ENCODE measurements around the gene TAS2R38.
"Not testable (repeated sequence)": the region's sequence is repeated elsewhere in the genome, so short reads cannot be mapped to it uniquely, and the experiment has no call there.

TAS2R38 gene

DNA sequence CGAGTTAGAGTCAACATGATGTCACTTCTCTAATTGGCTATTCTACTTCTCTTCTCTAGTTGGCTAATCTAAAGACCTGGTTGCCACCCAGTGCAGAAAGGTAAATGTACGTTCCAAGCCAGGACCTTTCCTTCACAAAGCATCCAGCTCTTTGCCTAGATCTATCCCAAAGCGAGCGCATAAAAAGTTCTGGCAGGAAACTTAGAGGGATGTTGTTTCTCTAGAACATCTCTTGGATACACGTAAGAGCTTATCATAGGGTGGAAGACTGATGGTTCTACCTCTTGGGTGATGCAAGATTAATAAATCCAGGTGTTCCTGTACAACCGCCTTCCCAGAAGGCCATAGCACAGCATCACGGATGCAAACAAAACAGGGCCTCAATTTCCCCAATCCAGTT, at the start of gene TAS2R38:
Gene TAS2R38, minus strand, starts transcription at position 101 of the 400 bp plus-strand sequence. Its CDS starts 84 bp downstream, at position 17.
- DNase-seq (ENCODE audit: low read depth in 2 of 2), result no peak

DNA sequence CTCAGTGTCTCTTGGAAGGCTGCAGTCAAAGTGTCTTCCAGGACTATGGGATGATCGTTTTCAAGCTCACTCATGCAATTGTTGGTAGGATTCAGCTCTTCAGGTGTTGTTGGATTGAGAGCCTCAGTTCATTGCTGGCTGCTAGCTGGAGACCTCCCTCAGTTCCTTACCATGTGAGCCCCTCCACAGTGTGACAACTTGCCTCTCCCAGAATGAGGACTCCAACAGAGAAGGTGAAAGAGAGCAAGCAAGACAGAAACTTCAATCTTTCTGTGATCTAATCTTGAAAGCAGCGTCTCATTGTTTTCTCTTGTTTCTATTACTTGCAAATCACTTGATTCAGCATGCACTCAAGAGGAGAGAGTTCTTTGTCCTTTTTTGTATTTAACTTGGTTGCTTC, 44.6 kb upstream of the TAS2R38 start:
- no peak for DNase-seq (ENCODE audit: low read depth in 2 of 2)

DNA sequence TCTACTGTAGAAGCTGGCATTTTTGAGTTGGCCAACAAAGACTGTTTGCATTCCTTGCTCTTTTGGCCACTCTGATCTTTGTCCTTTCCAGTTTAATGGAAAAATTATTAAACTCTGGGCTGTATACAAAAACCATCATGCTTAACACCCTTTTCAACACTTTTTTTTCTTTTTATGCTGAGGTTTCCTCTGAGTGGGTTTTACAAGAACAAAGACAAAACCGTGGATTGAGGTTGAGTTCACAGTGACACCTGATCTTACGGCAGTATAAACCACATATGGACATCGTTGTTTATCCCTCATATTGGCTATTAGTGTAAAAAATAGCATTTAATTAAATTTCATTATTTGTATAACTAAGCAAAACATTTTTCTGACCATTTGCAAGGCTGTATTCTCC, 43.9 kb upstream of the TAS2R38 start:
- no peak for DNase-seq (ENCODE audit: low read depth in 2 of 2)

DNA sequence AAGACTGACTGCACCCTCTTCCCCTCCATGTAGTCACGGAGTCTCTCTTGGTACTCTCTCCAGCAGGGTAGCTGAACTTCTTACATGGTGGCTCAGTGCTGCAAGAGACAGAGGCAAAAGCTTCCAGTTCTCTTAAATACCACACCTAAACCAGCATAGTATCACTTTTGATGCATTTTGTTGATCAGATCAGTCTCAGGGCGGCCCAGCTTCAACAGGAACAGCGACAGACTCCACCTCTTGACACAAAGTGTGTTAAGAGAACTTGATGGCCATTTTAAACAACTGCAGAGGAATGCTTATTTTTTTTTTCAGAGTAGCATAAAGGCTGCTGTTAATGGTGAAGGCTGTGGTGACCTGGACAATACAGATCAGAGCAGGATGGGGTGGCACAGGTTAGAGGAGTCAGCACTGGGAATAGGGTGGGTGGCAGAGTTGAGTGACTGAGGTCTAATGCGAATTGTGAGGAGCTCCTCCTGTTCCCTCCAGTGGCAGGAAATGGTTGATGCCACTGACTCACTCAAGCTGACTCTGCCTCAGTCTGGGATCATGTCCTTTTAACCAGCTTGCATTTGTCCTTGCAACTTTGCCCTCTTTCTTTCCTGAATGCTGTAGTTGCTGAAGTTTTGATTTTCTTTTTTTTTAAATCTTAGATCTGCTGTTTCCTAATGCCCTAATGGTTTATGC, 39.4 kb upstream of the TAS2R38 start:
- no peak for DNase-seq (ENCODE audit: low read depth in 2 of 2)

DNA sequence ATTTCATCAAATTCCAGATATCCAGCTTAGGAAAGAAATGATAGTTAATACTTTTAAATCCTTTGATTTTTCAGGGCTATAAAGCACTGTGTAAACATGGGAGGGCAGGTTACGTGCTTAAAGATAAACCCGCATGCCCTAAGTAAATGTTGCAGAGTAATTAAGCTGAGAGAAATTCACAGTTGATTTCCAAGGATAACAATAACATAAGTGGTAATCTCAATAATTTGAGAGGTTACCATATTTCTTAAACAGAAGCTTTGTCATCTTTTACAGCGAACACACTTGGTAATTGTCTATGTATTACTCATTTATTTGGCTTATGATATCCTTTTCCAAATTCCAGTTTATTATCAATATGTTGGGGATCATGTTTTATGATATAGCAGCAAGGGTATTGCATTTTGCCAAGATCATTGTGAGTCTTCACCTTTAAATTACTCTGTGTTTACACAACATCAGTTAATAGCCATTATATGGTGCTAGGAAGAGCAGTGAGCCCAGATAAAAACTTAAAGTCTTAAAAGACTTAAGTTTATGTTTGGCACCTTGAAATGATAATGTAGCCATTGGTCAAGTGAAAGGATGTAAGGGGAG, 37.5 kb upstream of the TAS2R38 start:
- no peak for DNase-seq (ENCODE audit: low read depth in 2 of 2)

DNA sequence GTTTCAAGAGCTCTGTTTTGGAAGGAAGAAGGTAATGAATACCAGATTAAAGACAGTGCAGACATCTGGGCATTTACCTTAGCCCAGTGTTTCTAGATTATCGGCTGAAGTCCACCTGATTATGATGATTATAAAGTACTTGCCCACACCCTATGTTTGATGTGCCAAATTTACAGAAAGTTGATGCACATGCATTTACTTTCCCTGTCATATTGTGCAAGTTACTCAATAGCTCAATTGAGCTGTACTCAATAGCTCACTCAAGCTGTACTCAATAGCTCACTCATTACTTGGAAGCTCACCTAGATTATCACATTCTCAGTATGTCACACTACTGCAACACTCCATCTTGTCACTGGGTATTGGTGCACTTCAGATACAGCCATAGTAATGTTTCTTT, 35.6 kb upstream of the TAS2R38 start:
- DNase-seq (ENCODE audit: low read depth in 2 of 2), result no peak

DNA sequence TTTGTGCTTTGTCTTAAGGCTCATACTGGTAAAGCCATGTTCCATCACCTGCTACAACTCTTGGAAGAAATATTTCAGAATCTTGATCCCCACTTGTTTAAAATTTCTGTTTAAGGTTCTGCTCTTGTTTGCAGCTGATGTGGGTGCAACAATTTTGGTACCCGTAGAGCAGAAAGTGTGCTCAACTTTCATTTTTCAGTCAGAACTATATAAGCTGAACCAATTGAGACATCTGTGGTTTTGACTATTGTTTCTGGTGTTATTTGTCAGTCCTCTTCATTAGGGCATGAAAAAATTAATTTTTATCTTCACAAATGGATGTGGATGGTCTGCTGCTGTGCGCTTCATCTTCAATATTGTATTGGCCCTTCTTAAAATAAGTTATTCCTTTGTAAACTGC, 33.0 kb upstream of the TAS2R38 start:
- no peak for DNase-seq (ENCODE audit: low read depth in 2 of 2)

DNA sequence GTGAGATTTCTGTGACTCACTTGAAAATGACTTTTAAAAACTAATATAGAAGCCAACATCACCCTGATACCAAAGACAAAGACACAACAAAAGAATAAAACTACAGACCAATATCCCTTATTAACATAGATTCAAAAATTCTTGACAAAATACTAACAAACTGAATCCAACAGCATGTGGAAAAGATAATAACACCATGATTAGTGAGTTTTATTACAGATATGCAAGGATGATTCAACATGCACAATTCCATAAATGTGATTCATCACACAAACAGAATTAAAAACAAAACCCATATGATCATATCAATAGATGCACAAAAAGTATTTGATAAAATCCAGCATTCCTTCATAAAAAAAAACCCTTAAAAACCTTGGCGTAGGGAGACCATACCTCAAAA, 28.6 kb upstream of the TAS2R38 start:
- DNase-seq (ENCODE audit: low read depth in 2 of 2), result no peak

DNA sequence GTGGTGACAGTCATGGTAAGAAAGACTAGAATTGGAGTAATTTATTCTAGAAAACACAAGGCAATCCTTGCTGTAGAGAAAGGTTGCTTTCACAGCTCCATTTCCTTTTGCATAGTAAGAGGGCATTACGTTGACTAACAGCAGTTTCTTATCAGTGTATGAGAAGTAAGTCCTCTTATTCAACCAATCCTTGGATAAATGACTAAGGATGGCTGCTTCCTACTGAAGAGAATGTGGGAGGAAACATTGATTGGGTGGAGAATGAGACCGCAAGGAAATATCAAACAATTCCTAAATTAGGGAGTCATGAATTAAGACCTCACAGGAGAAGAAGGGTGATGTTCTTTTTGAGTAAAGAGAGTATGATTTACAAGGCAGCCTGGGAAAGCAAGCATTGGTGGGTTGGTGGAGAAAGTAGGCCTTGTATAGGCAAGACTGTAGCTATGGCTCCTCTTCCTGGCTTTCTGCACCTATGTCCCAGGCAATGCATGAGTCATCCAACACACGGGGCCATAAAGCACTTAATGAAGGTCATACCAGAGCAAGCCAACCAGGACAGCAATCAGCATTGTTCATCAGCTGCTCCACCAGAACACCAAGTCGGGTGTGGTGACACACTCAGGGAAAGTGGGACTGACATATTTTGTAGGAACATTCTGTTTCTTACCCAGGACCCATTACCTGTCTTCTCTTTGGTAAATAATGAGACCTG, 27.7 kb upstream of the TAS2R38 start:
- no peak for DNase-seq (ENCODE audit: low read depth in 2 of 2)

DNA sequence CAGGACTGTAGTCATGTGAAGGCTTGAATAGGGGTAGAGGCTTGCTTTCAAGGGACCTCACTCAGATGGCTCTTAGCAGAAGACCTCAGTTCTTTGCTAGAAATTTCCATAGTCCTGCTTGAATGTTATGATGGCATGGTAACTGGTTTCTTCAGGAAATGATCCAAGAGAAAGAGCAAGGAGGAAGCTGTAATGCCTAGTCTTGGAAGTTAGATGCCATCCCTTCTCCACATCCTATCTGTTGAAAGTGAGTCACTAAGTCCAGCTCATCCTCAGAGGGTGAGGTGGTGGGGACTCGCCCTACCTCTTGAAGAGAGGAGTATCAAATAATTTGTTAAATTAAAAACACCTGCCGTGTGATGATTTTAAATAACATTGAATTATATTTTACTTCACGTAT, 26.7 kb upstream of the TAS2R38 start:
- no peak for DNase-seq (ENCODE audit: low read depth in 2 of 2)

DNA sequence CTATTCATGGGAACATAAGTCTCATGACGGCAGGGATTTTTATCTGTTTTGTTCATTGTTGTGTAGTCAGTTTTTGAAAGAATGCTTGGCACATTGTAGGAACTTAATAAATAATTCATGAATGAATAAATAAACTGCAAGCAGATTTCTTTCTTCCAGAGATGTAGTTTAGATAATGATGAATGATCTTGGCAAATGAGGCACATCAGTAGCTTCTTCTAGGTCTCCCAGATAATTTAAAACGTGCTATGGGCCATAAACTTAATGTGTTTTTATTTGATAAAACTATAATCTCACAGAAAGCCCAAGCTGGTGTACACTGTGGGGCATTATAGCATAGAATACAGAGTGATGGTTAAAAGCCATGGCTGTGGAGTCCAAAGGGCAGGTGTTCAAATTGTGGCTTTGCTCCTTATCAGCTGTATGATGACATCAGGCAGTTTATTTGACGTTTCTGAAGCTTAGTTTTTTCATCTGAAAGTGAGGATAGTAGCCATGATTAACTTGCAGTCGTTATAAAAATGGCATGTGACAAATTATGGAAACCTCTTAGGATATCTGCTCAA, 25.6 kb upstream of the TAS2R38 start:
- no peak for DNase-seq (ENCODE audit: low read depth in 2 of 2)

DNA sequence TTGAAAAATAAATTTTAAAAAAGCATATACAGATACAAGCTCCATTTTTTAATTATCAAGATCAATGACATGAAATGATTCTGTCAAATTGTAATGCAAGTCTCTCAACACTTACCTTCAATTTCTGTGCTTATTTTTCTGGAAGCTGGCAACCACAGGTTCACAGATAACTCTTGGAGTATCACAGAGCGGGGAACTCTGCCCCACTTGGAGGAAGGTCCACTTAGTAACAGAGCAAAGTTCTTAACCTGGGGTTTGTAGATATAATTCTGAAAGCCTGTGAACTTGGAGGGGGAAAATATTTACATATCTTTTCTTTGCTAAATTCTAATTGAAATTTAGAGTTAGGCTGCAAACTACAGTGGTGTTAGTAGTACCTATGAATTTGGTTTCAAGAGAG, 19.8 kb upstream of the TAS2R38 start:
- no peak for DNase-seq (ENCODE audit: low read depth in 2 of 2)

DNA sequence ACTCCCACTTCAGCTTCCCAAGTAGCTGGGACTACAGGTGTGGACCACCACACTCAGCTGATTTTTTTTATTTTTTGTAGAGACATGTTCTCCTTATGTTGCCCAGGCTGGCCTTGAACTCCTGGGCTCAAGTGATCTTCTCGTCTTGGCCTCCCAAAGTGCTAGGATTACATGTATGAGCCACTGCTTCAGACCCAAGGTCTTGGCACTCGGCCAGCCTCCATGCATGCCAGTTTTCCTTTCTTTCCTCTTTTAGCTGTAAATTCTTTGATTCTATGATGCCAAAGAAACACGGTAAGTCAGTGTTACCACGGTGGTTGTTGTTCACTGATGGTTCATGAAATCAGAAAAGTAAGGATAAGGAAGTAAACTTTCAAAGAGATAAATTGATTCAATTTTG, 19.1 kb upstream of the TAS2R38 start:
- DNase-seq (ENCODE audit: low read depth in 2 of 2), result no peak

DNA sequence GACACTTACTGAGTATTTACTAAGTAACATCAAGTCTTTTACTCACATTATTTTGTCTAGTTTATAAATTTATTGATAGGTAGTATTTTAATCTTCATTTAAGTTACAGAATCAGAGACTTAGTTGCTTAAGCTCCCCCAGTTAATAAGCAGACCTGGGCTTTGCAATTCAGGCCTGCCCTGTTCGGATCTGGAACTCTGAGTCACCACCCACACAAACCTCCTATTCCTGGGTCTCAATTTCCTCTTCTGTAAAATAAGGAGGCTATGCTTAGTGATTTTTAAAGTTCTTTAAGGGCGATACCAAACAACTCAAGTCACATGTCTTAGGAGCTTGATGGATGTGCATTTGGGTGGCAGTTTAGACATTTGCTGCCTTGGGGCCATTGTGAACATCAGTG, 18.6 kb upstream of the TAS2R38 start:
- no peak for DNase-seq (ENCODE audit: low read depth in 2 of 2)

DNA sequence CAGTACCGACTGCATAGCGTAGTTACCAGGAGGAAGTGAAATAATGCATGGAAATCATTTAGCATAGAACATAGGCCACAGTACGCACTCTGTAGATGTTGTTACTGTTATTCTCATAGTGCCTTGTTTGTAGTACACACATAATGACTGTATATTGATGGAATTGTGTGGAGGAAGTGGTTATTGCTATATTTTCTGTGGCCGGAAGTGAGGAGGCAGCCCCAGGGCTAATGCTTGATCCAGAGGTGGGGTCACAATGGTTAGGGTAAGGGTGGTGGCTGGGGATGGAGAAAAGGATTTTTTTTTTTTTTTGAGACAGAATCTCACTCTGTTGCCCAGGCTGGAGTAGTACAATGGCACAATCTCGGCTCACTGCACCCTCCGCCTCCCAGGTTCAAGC, 17.6 kb upstream of the TAS2R38 start:
- no peak for DNase-seq (ENCODE audit: low read depth in 2 of 2)

DNA sequence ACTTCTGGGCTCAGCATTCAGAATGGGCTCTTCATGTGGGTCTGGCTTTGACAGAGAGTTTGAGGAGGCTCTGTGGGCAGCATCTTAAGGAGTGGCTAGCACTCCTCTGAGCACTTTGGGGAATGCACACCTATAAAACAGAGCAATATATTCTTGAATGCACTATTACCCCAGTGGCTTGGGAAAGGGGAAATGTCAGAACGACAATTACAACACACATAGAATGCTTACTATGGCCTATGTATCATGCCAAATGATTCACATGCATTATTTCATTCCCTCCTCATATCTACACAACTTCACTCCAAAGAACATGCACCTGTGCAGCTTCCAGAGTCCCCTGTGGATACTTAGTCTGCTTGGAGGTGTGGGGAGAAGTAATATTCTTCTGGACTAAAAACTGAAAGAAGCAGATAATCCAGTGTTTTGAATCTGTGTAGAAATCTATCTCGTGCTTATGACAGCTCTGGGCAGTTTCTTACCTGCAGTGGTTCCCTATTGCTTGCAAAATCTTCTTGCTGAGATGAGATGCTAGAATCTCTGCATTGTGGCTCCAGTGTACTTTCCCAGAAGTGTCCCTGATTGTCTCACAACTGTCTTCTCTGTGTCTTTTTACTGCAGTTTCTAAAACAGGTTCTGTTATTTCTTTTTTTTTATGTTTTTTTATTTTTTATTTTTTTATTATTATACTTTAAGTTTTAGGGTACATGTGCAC, 16.6 kb upstream of the TAS2R38 start:
- DNase-seq (ENCODE audit: low read depth in 2 of 2), result no peak

DNA sequence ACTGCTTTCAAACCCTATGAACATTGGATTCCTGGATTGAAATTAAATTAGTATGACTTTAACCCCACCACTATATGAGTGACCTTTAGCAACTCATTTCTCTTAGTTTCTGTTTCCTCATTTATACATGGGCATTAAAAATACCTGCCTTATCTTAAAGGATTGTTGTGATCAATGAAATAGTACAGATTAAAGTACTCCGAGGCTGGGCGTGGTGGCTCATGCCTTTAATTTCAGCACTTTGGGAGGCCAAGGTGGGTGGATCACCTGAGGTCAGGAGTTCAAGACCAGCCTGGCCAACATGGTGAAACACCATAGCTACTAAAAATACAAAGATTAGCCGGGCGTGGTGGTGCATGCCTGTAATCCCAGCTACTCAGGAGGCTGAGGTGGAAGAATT, 14.2 kb upstream of the TAS2R38 start:
- DNase-seq (ENCODE audit: low read depth in 2 of 2), result not testable (repeated sequence)

DNA sequence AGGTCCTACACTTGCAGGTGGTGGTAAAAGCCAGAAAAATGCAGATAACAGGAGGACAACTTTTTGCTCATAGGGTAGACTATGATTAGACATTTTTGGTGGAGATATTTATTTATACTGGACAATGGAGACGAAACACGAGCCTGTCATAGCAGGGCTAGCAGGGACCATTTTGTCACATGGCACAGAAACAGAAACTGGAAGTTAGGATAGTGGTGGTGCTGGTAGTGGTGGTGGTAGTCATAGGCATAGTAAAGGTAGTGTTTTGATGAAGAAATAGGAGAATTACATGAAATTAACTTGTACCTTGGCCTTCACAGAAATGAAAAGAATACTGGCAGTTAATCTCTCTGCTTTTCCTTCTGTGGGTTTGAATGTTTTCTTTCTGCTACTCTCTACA, 13.3 kb upstream of the TAS2R38 start:
- DNase-seq (ENCODE audit: low read depth in 2 of 2), result no peak

DNA sequence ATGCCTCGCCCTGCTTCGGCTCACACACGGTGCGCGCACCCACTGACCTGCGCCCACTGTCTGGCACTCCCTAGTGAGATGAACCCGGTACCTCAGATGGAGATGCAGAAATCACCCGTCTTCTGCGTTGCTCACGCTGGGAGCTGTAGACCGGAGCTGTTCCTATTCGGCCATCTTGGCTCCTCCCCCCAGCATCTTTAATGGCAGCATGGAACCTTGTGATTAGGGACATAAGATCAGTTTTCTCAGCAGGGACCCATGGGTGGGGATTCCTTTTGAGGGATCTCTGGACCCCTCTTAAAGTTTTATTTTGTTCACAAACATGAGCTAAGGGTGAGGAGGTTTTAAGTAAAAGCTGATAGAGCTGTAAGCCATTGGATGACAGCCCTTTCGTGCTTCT, 12.4 kb upstream of the TAS2R38 start:
- not testable (repeated sequence) for DNase-seq (ENCODE audit: low read depth in 2 of 2)

DNA sequence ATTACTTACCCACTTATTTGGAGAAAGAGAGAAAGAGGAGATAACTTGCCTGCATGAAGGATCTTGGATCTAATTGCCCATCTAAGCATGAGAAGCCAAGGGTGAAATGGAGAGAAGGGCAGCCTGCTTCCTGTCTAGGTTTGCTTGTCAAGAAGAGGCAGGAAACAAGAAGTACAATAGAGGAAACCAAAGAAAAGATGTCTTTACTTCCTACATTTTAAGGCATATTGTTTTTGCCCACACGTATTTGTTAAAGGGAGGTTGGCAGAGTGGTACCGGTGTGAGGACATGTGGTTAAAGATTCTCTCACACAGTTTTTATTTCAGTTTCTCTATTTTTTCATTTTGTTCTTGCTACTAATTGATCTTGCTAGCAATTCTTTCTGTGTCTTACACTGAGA, 6.0 kb upstream of the TAS2R38 start:
- DNase-seq (ENCODE audit: low read depth in 2 of 2), result no peak

DNA sequence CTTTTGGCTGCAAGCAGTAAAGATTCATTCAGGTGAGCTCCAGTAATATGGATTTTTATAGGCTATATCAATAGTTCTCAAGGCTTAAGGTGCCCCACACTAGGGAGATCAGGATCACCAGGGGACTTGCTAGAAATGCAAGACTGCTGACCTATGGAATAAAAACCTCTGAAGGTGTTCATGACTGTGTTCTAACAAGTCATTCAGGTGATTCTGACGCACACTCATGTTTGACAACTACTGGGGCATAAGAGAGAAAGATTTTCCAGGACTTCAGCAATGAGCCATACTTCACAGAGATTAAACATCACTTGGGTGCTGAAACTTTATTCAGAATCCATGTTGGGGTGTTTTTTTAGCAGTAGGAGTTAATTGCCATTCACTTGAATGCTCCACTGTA, 4.8 kb upstream of the TAS2R38 start:
- DNase-seq (ENCODE audit: low read depth in 2 of 2), result no peak

DNA sequence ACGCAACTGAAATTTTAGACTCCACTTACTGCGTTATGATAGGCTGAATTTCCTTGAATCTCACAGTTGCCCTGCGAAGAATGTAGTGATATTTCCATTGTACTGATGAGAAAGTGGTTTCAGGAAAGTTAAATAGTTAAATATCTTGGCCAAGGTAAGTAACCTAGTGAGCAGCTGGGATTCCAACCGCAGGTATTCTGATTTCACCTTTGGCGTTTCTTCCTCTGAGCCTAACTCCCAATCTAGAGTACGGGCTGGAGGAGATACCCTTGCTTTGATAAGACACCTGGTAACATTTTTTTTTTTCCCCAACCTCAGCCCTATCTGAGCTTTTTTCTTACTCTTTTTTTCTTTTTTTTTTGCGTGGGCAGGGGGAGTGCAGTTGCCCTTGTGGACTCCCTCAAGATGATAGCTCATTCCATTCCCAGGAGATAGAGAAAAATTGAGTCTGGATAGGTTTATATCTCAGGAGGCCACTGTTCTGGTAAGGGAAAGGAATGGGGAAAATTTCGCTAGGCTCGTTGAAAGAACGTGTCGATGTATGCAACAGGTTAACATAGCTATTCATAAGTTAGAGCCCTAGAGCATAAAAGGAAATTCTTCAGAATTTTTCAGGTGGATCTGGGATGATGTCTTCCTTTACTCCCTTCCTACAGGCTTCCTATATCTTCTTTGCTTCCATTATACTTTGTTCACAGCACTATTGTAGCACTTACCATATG, 3.1 kb upstream of the TAS2R38 start:
- DNase-seq (ENCODE audit: low read depth in 2 of 2), result no peak

Data from fibroblast of skin of left quadriceps (primary cell).